ENCODE results near the gene RRP36. TPM values are rescaled to one million over a fixed set of nuclear protein-coding genes. Genes with fewer than 3 reads are reported as not detected.

RRP36 gene
- total and polyA plus RNA-seq, 5 donors from 2014 or later: 33.3 to 82.2 (median 68.4) TPM

GRCh38 chr6:43016943-43017334 is 4.5 kb upstream of the RRP36 start:
- H3K9me3 Mint-ChIP-seq: no peaks in the 10 kb centered on the region
- DNase-seq (no peak), ATAC-seq (ENCODE audit: low read depth in 2 of 2) (no peak)
- Histone ChIP-seq H3K4me3 (ENCODE audit: low read depth, low read length) (no peak overlapping the region), H3K9me3 (ENCODE audit: control insufficient read depth in 2 of 2, low read length in 2 of 2) (no peaks in the 10 kb centered on the region), H3K27ac (ENCODE audit: insufficient read depth, low read length, poor library complexity, severe bottlenecking) (peak overlapping the region; percentile 2), H3K4me1 (ENCODE audit: control insufficient read depth, insufficient read depth, low read length, poor library complexity, severe bottlenecking) (peaks cover 49% of the 10 kb centered on the region), H3K36me3 (ENCODE audit: control insufficient read depth, insufficient read depth, low read length) (peaks cover 29% of the 10 kb centered on the region), H3K27me3 (ENCODE audit: control insufficient read depth, insufficient read depth, low read length) (no peaks in the 10 kb centered on the region)
- no peaks in the 10 kb centered on the region for H3K27me3 Mint-ChIP-seq
- H3K27ac Mint-ChIP-seq: peak overlapping the region in 1 of 3 donors; percentile 38
- peaks cover 19% of the 10 kb centered on the region for H3K36me3 Mint-ChIP-seq
- peak overlapping the region in 2 of 4 donors; percentile 15 to 98 for H3K4me3 Mint-ChIP-seq
- peaks cover 0 to 82% (median 38%) of the 10 kb centered on the region in 4 donors for H3K4me1 Mint-ChIP-seq

- H3K27ac Mint-ChIP-seq: no peak overlapping the region
- H3K9me3 ChIP-seq (ENCODE audit: control insufficient read depth in 2 of 2, low read length in 2 of 2): no peaks in the 10 kb centered on the region
- H3K27me3 Mint-ChIP-seq: no peaks in the 10 kb centered on the region
- no peaks in the 10 kb centered on the region for H3K27me3 ChIP-seq (ENCODE audit: control insufficient read depth, insufficient read depth, low read length)
- H3K27ac ChIP-seq (ENCODE audit: insufficient read depth, low read length, poor library complexity, severe bottlenecking): no peak overlapping the region
- peak overlapping the region in 3 of 4 donors; percentile 78 to 98 (median 86) for H3K4me3 Mint-ChIP-seq
- H3K4me1 ChIP-seq (ENCODE audit: control insufficient read depth, insufficient read depth, low read length, poor library complexity, severe bottlenecking): peaks cover 45% of the 10 kb centered on the region
- H3K9me3 Mint-ChIP-seq: no peaks in the 10 kb centered on the region
- H3K36me3 ChIP-seq (ENCODE audit: control insufficient read depth, insufficient read depth, low read length): peaks cover 29% of the 10 kb centered on the region
- H3K4me1 Mint-ChIP-seq: peaks cover 2 to 73% (median 24%) of the 10 kb centered on the region in 4 donors
- DNase-seq: no peak
- ATAC-seq (ENCODE audit: low read depth in 2 of 2): no peak
- peaks cover 21% of the 10 kb centered on the region for H3K36me3 Mint-ChIP-seq
- no peak overlapping the region for H3K4me3 ChIP-seq (ENCODE audit: low read depth, low read length)
Observed at GRCh38 chr6:43019152-43019551, 2.3 kb upstream of the RRP36 start.

DNA sequence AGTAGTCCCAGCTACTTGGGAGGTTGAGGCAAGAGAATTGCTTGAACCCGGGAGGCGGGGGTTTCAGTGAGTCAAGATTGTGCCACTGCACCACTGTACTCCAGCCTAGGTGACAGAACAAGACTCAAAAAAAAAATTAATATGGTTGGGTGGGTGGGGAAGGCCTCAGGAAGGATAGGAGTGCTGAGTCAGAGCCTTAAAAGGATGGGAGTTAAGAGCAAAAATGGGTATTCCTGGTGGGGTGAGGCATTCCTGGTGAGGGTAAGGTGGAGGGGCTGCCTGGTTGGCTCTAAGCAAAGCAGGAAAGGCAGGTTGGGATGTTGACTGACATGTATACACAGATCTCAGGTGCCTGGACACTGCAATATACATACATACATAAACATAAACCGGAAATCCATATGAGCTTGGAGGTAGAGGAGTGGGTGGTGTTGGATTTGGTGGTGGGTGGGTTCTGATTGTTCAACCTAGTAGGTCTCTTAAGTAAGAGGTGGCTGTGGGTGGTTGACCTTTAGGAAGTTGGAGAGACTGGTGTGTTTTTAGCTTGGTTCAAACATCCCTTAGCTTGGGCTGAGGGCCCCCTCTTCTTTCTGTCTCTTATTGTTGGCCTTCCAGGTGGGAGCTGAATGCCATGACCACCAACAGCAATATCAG is 1.2 kb upstream of the RRP36 start:
- Histone ChIP-seq H3K9me3 (ENCODE audit: control insufficient read depth in 2 of 2, low read length in 2 of 2) (no peaks in the 10 kb centered on the region), H3K27ac (ENCODE audit: insufficient read depth, low read length, poor library complexity, severe bottlenecking) (peak overlapping the region; percentile 74), H3K4me1 (ENCODE audit: control insufficient read depth, insufficient read depth, low read length, poor library complexity, severe bottlenecking) (peaks cover 36% of the 10 kb centered on the region), H3K36me3 (ENCODE audit: control insufficient read depth, insufficient read depth, low read length) (peaks cover 37% of the 10 kb centered on the region), H3K4me3 (ENCODE audit: low read depth, low read length) (no peak overlapping the region), H3K27me3 (ENCODE audit: control insufficient read depth, insufficient read depth, low read length) (no peaks in the 10 kb centered on the region)
- H3K27ac Mint-ChIP-seq: peak overlapping the region; percentile 60 to 88 (median 79)
- H3K4me1 Mint-ChIP-seq: peaks cover 6 to 70% (median 23%) of the 10 kb centered on the region in 4 donors
- H3K27me3 Mint-ChIP-seq: no peaks in the 10 kb centered on the region
- H3K4me3 Mint-ChIP-seq: peak overlapping the region; percentile 62 to 98 (median 78)
- DNase-seq (no peak), ATAC-seq (ENCODE audit: low read depth in 2 of 2) (no peak)
- no peaks in the 10 kb centered on the region for H3K9me3 Mint-ChIP-seq
- H3K36me3 Mint-ChIP-seq: peaks cover 27% of the 10 kb centered on the region

GRCh38 chr6:43020847-43021246 is 576 bp upstream of the RRP36 start:
- DNase-seq (no peak), ATAC-seq (ENCODE audit: low read depth in 2 of 2) (no peak)
- peaks cover 31% of the 10 kb centered on the region for H3K4me1 ChIP-seq (ENCODE audit: control insufficient read depth, insufficient read depth, low read length, poor library complexity, severe bottlenecking)
- peaks cover 41% of the 10 kb centered on the region for H3K36me3 ChIP-seq (ENCODE audit: control insufficient read depth, insufficient read depth, low read length)
- H3K4me3 ChIP-seq (ENCODE audit: low read depth, low read length): peak overlapping the region; percentile 66
- Mint-ChIP-seq H3K4me1 (peaks cover 6 to 66% (median 23%) of the 10 kb centered on the region in 4 donors), H3K4me3 (peak overlapping the region; percentile 91 to 98 (median 93)), H3K9me3 (no peaks in the 10 kb centered on the region), H3K36me3 (peaks cover 27% of the 10 kb centered on the region), H3K27me3 (no peaks in the 10 kb centered on the region), H3K27ac (peak overlapping the region in 2 of 3 donors; percentile 87 to 88)
- peak overlapping the region; percentile 74 for H3K27ac ChIP-seq (ENCODE audit: insufficient read depth, low read length, poor library complexity, severe bottlenecking)
- H3K27me3 ChIP-seq (ENCODE audit: control insufficient read depth, insufficient read depth, low read length): no peaks in the 10 kb centered on the region
- no peaks in the 10 kb centered on the region for H3K9me3 ChIP-seq (ENCODE audit: control insufficient read depth in 2 of 2, low read length in 2 of 2)

- Histone ChIP-seq H3K27me3 (ENCODE audit: control insufficient read depth, insufficient read depth, low read length) (no peaks in the 10 kb centered on the region), H3K4me3 (ENCODE audit: low read depth, low read length) (no peak overlapping the region), H3K36me3 (ENCODE audit: control insufficient read depth, insufficient read depth, low read length) (peaks cover 51% of the 10 kb centered on the region), H3K27ac (ENCODE audit: insufficient read depth, low read length, poor library complexity, severe bottlenecking) (no peak overlapping the region), H3K9me3 (ENCODE audit: control insufficient read depth in 2 of 2, low read length in 2 of 2) (no peaks in the 10 kb centered on the region), H3K4me1 (ENCODE audit: control insufficient read depth, insufficient read depth, low read length, poor library complexity, severe bottlenecking) (peaks cover 17% of the 10 kb centered on the region)
- Mint-ChIP-seq H3K27me3 (no peaks in the 10 kb centered on the region), H3K4me3 (peak overlapping the region; percentile 10 to 86 (median 66)), H3K36me3 (peaks cover 26% of the 10 kb centered on the region), H3K27ac (peak overlapping the region in 2 of 3 donors; percentile 16 to 17), H3K4me1 (peaks cover 6 to 38% (median 12%) of the 10 kb centered on the region in 4 donors), H3K9me3 (no peaks in the 10 kb centered on the region)
- ATAC-seq (ENCODE audit: low read depth in 2 of 2): no peak
- no peak for DNase-seq
Observed at GRCh38 chr6:43024436-43024835, 3.0 kb downstream of the RRP36 start.

DNA sequence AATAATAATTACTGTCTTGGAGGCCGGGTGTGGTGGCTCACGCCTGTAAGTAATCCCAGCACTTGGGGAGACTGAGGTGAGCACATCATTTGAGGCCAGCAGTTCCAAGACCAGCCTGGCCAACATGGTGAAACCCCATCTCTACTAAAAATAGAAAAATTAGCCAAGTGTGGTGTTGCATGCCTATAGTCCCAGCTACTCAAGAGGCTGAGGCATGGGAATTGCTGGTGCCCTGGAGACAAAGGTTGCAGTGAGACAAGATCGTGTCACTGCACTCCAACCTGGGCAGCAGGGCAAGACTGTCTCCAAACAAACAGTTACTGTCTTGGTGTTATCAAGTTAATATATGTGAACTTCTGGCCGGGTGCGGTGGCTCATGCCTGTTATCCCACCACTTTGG is 4.9 kb downstream of the RRP36 start:
- H3K27me3 Mint-ChIP-seq: no peaks in the 10 kb centered on the region
- H3K4me3 Mint-ChIP-seq: peak overlapping the region in 1 of 4 donors; percentile 38
- no peak overlapping the region for H3K27ac Mint-ChIP-seq
- H3K9me3 Mint-ChIP-seq: no peaks in the 10 kb centered on the region
- Histone ChIP-seq H3K4me3 (ENCODE audit: low read depth, low read length) (no peak overlapping the region), H3K4me1 (ENCODE audit: control insufficient read depth, insufficient read depth, low read length, poor library complexity, severe bottlenecking) (peaks cover 10% of the 10 kb centered on the region), H3K27me3 (ENCODE audit: control insufficient read depth, insufficient read depth, low read length) (no peaks in the 10 kb centered on the region), H3K36me3 (ENCODE audit: control insufficient read depth, insufficient read depth, low read length) (peaks cover 54% of the 10 kb centered on the region), H3K9me3 (ENCODE audit: control insufficient read depth in 2 of 2, low read length in 2 of 2) (no peaks in the 10 kb centered on the region), H3K27ac (ENCODE audit: insufficient read depth, low read length, poor library complexity, severe bottlenecking) (no peak overlapping the region)
- no peak for DNase-seq
- no peak for ATAC-seq (ENCODE audit: low read depth in 2 of 2)
- H3K4me1 Mint-ChIP-seq: peaks cover 6 to 27% (median 10%) of the 10 kb centered on the region in 4 donors
- peaks cover 29% of the 10 kb centered on the region for H3K36me3 Mint-ChIP-seq

- Mint-ChIP-seq H3K4me1 (peaks cover 5 to 12% (median 8%) of the 10 kb centered on the region in 4 donors), H3K27ac (no peak overlapping the region), H3K36me3 (peaks cover 38% of the 10 kb centered on the region), H3K4me3 (peak overlapping the region in 1 of 4 donors; percentile 32), H3K9me3 (no peaks in the 10 kb centered on the region), H3K27me3 (no peaks in the 10 kb centered on the region)
- Histone ChIP-seq H3K9me3 (ENCODE audit: control insufficient read depth in 2 of 2, low read length in 2 of 2) (no peaks in the 10 kb centered on the region), H3K36me3 (ENCODE audit: control insufficient read depth, insufficient read depth, low read length) (peaks cover 62% of the 10 kb centered on the region), H3K27me3 (ENCODE audit: control insufficient read depth, insufficient read depth, low read length) (no peaks in the 10 kb centered on the region), H3K4me1 (ENCODE audit: control insufficient read depth, insufficient read depth, low read length, poor library complexity, severe bottlenecking) (no peaks in the 10 kb centered on the region), H3K27ac (ENCODE audit: insufficient read depth, low read length, poor library complexity, severe bottlenecking) (no peak overlapping the region), H3K4me3 (ENCODE audit: low read depth, low read length) (no peak overlapping the region)
- ATAC-seq (ENCODE audit: low read depth in 2 of 2) (no peak), DNase-seq (no peak)
Observed at GRCh38 chr6:43029120-43029519, 7.7 kb downstream of the RRP36 start.

GRCh38 chr6:43032326-43032725 is 10.9 kb downstream of the RRP36 start:
- H3K4me3 ChIP-seq (ENCODE audit: low read depth, low read length): no peak overlapping the region
- H3K4me1 ChIP-seq (ENCODE audit: control insufficient read depth, insufficient read depth, low read length, poor library complexity, severe bottlenecking): no peaks in the 10 kb centered on the region
- H3K27ac ChIP-seq (ENCODE audit: insufficient read depth, low read length, poor library complexity, severe bottlenecking): no peak overlapping the region
- peaks cover 44% of the 10 kb centered on the region for H3K36me3 ChIP-seq (ENCODE audit: control insufficient read depth, insufficient read depth, low read length)
- ATAC-seq (ENCODE audit: low read depth in 2 of 2) (no peak), DNase-seq (no peak)
- H3K27me3 ChIP-seq (ENCODE audit: control insufficient read depth, insufficient read depth, low read length): no peaks in the 10 kb centered on the region
- no peaks in the 10 kb centered on the region for H3K9me3 Mint-ChIP-seq
- peaks cover 30% of the 10 kb centered on the region for H3K36me3 Mint-ChIP-seq
- no peak overlapping the region for H3K27ac Mint-ChIP-seq
- H3K27me3 Mint-ChIP-seq: no peaks in the 10 kb centered on the region
- peaks cover 0 to 5% (median 1%) of the 10 kb centered on the region in 4 donors for H3K4me1 Mint-ChIP-seq
- no peak overlapping the region for H3K4me3 Mint-ChIP-seq
- H3K9me3 ChIP-seq (ENCODE audit: control insufficient read depth in 2 of 2, low read length in 2 of 2): no peaks in the 10 kb centered on the region

Data from CD4-positive, CD25-positive, alpha-beta regulatory T cell (primary cell).